IMR-90 (cell line): ENCODE data around the gene ARHGAP12. TPM values are rescaled to one million over a fixed set of nuclear protein-coding genes. Genes with fewer than 3 reads are reported as not detected.

ENCODE experiments used
- ATAC-seq: fragments of 200-7000 bp; cut with Tn5 transposase; 2 replicates; pipeline ENCODE4 v1.9.1; 2020; ENCODE audit warnings: low read depth, mild to moderate bottlenecking, moderate library complexity
- BruUV-seq: library from RNA; stranded (reverse); fragments of 400-500 nt; replicated peaks from 2 replicates; lab custom pipeline; 2021; lab: Mats Ljungman, UMichigan
- CTCF ChIA-PET: fragments of 300-600 bp; formaldehyde crosslinking; extraction: SDS; loops from one replicate; lab custom pipeline; 2021; ENCODE audit warnings: antibody characterized with exemption; lab: Yijun Ruan, JAX
- POLR2A ChIA-PET: fragments of 300-600 bp; sonication (Branson Sonifier 250); formaldehyde crosslinking; loops from one replicate; lab custom pipeline; 2022; ENCODE audit warnings: antibody characterized with exemption; ENCODE audit not compliant: unreplicated experiment; lab: Charles Lee
- DNase-seq: peaks from one replicate; pipeline ENCODE4 v3.0.0; 2013
- H2AFZ ChIP-seq: replicated peaks from 2 replicates; pipeline ENCODE3; 2013; ENCODE audit warnings: low read length, mild to moderate bottlenecking; ENCODE audit not compliant: poor library complexity
- H2AK5ac ChIP-seq: 2 replicates; pipeline ENCODE4 v1.6.1; 2013; ENCODE audit warnings: low read depth, low read length, inconsistent platforms
- H2AK9ac ChIP-seq: replicated peaks from 2 replicates; pipeline ENCODE3; 2013; ENCODE audit warnings: mild to moderate bottlenecking, low read depth, low read length, moderate library complexity; ENCODE audit not compliant: poor library complexity
- H2BK120ac ChIP-seq: 2 replicates; pipeline ENCODE4 v1.6.1; 2013; ENCODE audit warnings: low read depth, low read length, inconsistent platforms
- H2BK15ac ChIP-seq: 3 replicates; pipeline ENCODE4 v1.6.1; 2013; ENCODE audit warnings: low read depth, low read length, inconsistent platforms
- H2BK20ac ChIP-seq: 2 replicates; pipeline ENCODE4 v1.6.1; 2013; ENCODE audit warnings: low read depth, mild to moderate bottlenecking, inconsistent platforms, low read length, moderate library complexity
- H2BK5ac ChIP-seq: 2 replicates; pipeline ENCODE4 v1.6.1; 2013; ENCODE audit warnings: mild to moderate bottlenecking, low read depth, low read length, inconsistent platforms; ENCODE audit not compliant: poor library complexity, severe bottlenecking
- H3K14ac ChIP-seq: replicated peaks from 2 replicates; pipeline ENCODE4 v1.6.1; 2013; ENCODE audit warnings: low read depth, low read length, inconsistent platforms
- H3K18ac ChIP-seq: 2 replicates; pipeline ENCODE4 v1.6.1; 2013; ENCODE audit warnings: low read depth, low read length, control low read depth
- H3K23ac ChIP-seq: 2 replicates; pipeline ENCODE4 v1.6.1; 2013; ENCODE audit warnings: low read depth, low read length, inconsistent platforms
- H3K27ac ChIP-seq: 2 replicates; pipeline ENCODE4 v1.5.1; 2013; ENCODE audit warnings: mild to moderate bottlenecking, control low read depth, low read length; ENCODE audit not compliant: insufficient read depth
- H3K27me3 ChIP-seq: 2 replicates; pipeline ENCODE4 v1.6.1; 2013; ENCODE audit warnings: low read length; ENCODE audit not compliant: control insufficient read depth, insufficient read depth
- H3K36me3 ChIP-seq: 2 replicates; pipeline ENCODE4 v1.6.1; 2013; ENCODE audit warnings: low read length, mixed read lengths; ENCODE audit not compliant: control insufficient read depth, insufficient read depth
- H3K4ac ChIP-seq: 2 replicates; pipeline ENCODE4 v1.6.1; 2013; ENCODE audit warnings: low read depth, low read length, inconsistent platforms
- H3K4me1 ChIP-seq: 2 replicates; pipeline ENCODE4 v1.6.1; 2013; ENCODE audit warnings: low read length, mixed read lengths; ENCODE audit not compliant: control insufficient read depth, insufficient read depth
- H3K4me2 ChIP-seq: 2 replicates; pipeline ENCODE4 v1.6.1; 2013; ENCODE audit warnings: low read depth, mild to moderate bottlenecking, control low read depth, low read length, moderate library complexity
- H3K4me3 ChIP-seq: 2 replicates; pipeline ENCODE4 v1.5.1; 2013; ENCODE audit warnings: low read depth, mild to moderate bottlenecking, control low read depth, low read length, moderate library complexity; ENCODE audit not compliant: insufficient read depth
- H3K56ac ChIP-seq: 2 replicates; pipeline ENCODE4 v1.6.1; 2013; ENCODE audit warnings: low read length, inconsistent platforms; ENCODE audit not compliant: insufficient read depth; ENCODE audit errors: extremely low read depth
- H3K79me1 ChIP-seq, 2 experiments: 2 replicates each; pipeline ENCODE4 v1.6.1; 2013; ENCODE audit warnings: low read length in 2 of 2, inconsistent platforms in 1 of 2, low read depth in 1 of 2
- H3K9ac ChIP-seq: 2 replicates; pipeline ENCODE4 v1.6.1; 2013; ENCODE audit warnings: low read depth, low read length, control low read depth
- H3K9me1 ChIP-seq: 2 replicates; pipeline ENCODE4 v1.6.1; 2013; ENCODE audit warnings: low read length, inconsistent platforms; ENCODE audit not compliant: insufficient read depth
- H3K9me3 ChIP-seq: 2 replicates; pipeline ENCODE4 v1.6.1; 2013; ENCODE audit warnings: low read length; ENCODE audit not compliant: control insufficient read depth, insufficient read depth
- H4K20me1 ChIP-seq: 2 replicates; pipeline ENCODE4 v1.6.1; 2013; ENCODE audit warnings: low read length, inconsistent platforms; ENCODE audit not compliant: insufficient read depth
- H4K5ac ChIP-seq: 2 replicates; pipeline ENCODE4 v1.6.1; 2013; ENCODE audit warnings: mild to moderate bottlenecking, low read depth, low read length, control low read depth
- H4K8ac ChIP-seq, 2 experiments: 2 replicates each; pipeline ENCODE4 v1.6.1; 2013; ENCODE audit warnings: low read depth in 2 of 2, low read length in 2 of 2, control low read depth in 1 of 2, inconsistent platforms in 1 of 2
- H4K91ac ChIP-seq: 2 replicates; pipeline ENCODE4 v1.6.1; 2013; ENCODE audit warnings: low read depth, low read length, inconsistent platforms; ENCODE audit not compliant: insufficient read depth
- BHLHE40 ChIP-seq: fragments of 150-350 bp; IDR thresholded peaks from 2 replicates; pipeline ENCODE4 v1.6.1; 2016; ENCODE audit warnings: mild to moderate bottlenecking, low read depth, low read length
- CEBPB ChIP-seq: IDR thresholded peaks from 2 replicates; pipeline ENCODE4 v1.6.1; 2012; ENCODE audit warnings: low read depth, low read length, improper control_type of control experiment
- CHD1 ChIP-seq: IDR thresholded peaks from 2 replicates; pipeline ENCODE4 v1.6.1; 2012; ENCODE audit warnings: low read depth, low read length, improper control_type of control experiment
- CTCF ChIP-seq: conservative IDR thresholded peaks from 2 replicates; pipeline ENCODE4 v1.5.1; 2012; ENCODE audit warnings: mild to moderate bottlenecking, low read depth, low read length, improper control_type of control experiment
- ELK1 ChIP-seq: fragments of 150-350 bp; IDR thresholded peaks from 2 replicates; pipeline ENCODE4 v1.6.1; 2016; ENCODE audit warnings: low read depth, mild to moderate bottlenecking, low read length, moderate library complexity, borderline replicate concordance
- MAFK ChIP-seq: IDR thresholded peaks from 2 replicates; pipeline ENCODE4 v1.6.1; 2012; ENCODE audit warnings: low read depth, low read length, improper control_type of control experiment
- MAZ ChIP-seq: IDR thresholded peaks from 2 replicates; pipeline ENCODE4 v1.6.1; 2012; ENCODE audit warnings: low read depth, mild to moderate bottlenecking, low read length, improper control_type of control experiment, moderate library complexity, borderline replicate concordance
- MXI1 ChIP-seq: IDR thresholded peaks from 2 replicates; pipeline ENCODE4 v1.6.1; 2012; ENCODE audit warnings: low read depth, mild to moderate bottlenecking, low read length, moderate library complexity, borderline replicate concordance
- NFE2L2 ChIP-seq: fragments of 150-350 bp; IDR thresholded peaks from 2 replicates; pipeline ENCODE4 v1.6.1; 2016; ENCODE audit warnings: low read depth, mild to moderate bottlenecking, low read length
- POLR2A ChIP-seq: IDR thresholded peaks from 2 replicates; pipeline ENCODE4 v1.6.1; 2012; ENCODE audit warnings: mild to moderate bottlenecking, low read depth, low read length
- RAD21 ChIP-seq: IDR thresholded peaks from 2 replicates; pipeline ENCODE4 v1.6.1; 2012; ENCODE audit warnings: low read length, improper control_type of control experiment
- RFX5 ChIP-seq: IDR thresholded peaks from 2 replicates; pipeline ENCODE4 v1.8.0; 2012; ENCODE audit warnings: low read depth, mild to moderate bottlenecking, low read length, moderate library complexity
- SMC3 ChIP-seq: fragments of 150-350 bp; IDR thresholded peaks from 2 replicates; pipeline ENCODE4 v1.6.1; 2016; ENCODE audit warnings: low read depth, mild to moderate bottlenecking, antibody characterized with exemption, low read length, moderate library complexity
- USF2 ChIP-seq: fragments of 150-350 bp; IDR thresholded peaks from 2 replicates; pipeline ENCODE4 v1.6.1; 2017; ENCODE audit warnings: mild to moderate bottlenecking, antibody characterized with exemption, low read length, low read depth
- WGBS, 2 experiments: methylation state at CpG; one replicate each; pipeline versions ENCODE4 v1.1.5 to v1.1.7; 2013; ENCODE audit warnings: missing lambda C conversion rate in 2 of 2; ENCODE audit not compliant: insufficient read length in 1 of 2; ENCODE audit errors: extremely low coverage in 2 of 2; 5-methylcytosine and 5-hydroxymethylcytosine counted together
- dilution Hi-C: fragments of 300-500 bp; cut with HindIII; formaldehyde crosslinking; loops from one replicate; pipeline ENCODE4 v1.14.3; 2018; ENCODE audit warnings: low sequenced_read_pairs; ENCODE audit not compliant: unreplicated experiment
- in situ Hi-C: fragments of 300-500 bp; cut with MboI; formaldehyde crosslinking; loops from 3 replicates; pipeline ENCODE4 v1.14.3; 2019; ENCODE audit warnings: low sequenced_read_pairs, inconsistent platforms, mixed read lengths
- intact Hi-C: fragments of 100-400 bp; cut with micrococcal nuclease; formaldehyde crosslinking; loops from 2 replicates; pipeline ENCODE4 v1.10.0; 2022
- polyA plus RNA-seq, 3 experiments: library from polyadenylated mRNA; depleted of rRNA; stranded (reverse); fragments of >200 nt; gene quantifications; 2 replicates each; pipeline ENCODE4 v1.2.3, GENCODE V29; 2012; ENCODE audit warnings: low replicate concordance in 1 of 3
- total RNA-seq: library from RNA; depleted of rRNA; stranded (reverse); fragments of >200 nt; gene quantifications from 2 replicates; pipeline ENCODE4 v1.2.3, GENCODE V29; 2012

Gene ARHGAP12
- total and polyA plus RNA-seq, 2 of the 4 experiments (the other 2 are of a cell fraction) = 9.0 to 28.5 TPM

GRCh38 chr10:31923389-31923788 is 5.2 kb downstream of the ARHGAP12 start:
- in situ Hi-C loops (no loop called here), dilution Hi-C loops (no loop called here), intact Hi-C loops (loop anchor here (5.0 kb wide), 1 partner anchor 36 kb away; no protein-coding TSS in a partner anchor)
- Histone ChIP-seq H3K36me3 (no peaks in the 10 kb centered on the region), H2BK5ac (no peak overlapping the region), H3K23ac (no peak overlapping the region), H2AK5ac (no peak overlapping the region), H3K18ac (no peak overlapping the region), H4K5ac (no peak overlapping the region), H3K9me3 (no peaks in the 10 kb centered on the region), H3K9ac (no peak overlapping the region), H4K91ac (no peak overlapping the region), H3K56ac (no peak overlapping the region), H3K14ac (no peak overlapping the region), H3K27ac (no peak overlapping the region), H2BK15ac (no peak overlapping the region), H2AFZ (no peak overlapping the region), H3K27me3 (no peaks in the 10 kb centered on the region), H3K4me3 (no peak overlapping the region), H3K4ac (no peak overlapping the region), H2BK120ac (no peak overlapping the region), H2BK20ac (no peak overlapping the region), H3K4me1 (peaks cover 2% of the 10 kb centered on the region), H4K20me1 (peaks cover 76% of the 10 kb centered on the region), H4K8ac (no peak overlapping the region), H3K79me1 (peaks cover 9 to 72% of the 10 kb centered on the region in 2 experiments; a peak in 3 of 4 replicates), H3K9me1 (peaks cover 3% of the 10 kb centered on the region; the same call in 1 of the 2 replicates), H3K4me2 (no peak overlapping the region), H2AK9ac (no peak overlapping the region)
- ATAC-seq (no peak), DNase-seq (no peak)
- CTCF ChIA-PET = no interaction called here
- TF ChIP-seq CTCF (no peak), ELK1 (no peak), POLR2A (no peak), NFE2L2 (no peak), CEBPB (no peak), MAZ (no peak), CHD1 (no peak), RAD21 (no peak), USF2 (no peak), MXI1 (no peak), MAFK (no peak), SMC3 (no peak), BHLHE40 (no peak), RFX5 (no peak)
- no TSS peak for BruUV-seq
- WGBS, 2 experiments = no CpG with 5 or more reads among the region's 3 CpGs
- POLR2A ChIA-PET = no interaction called here
